ENCODE data around the gene MVK.

The MVK gene

GRCh38 chr12:109559200-109559505, 14.4 kb upstream of the MVK start:
- Histone ChIP-seq H4K20me1 (ENCODE audit: insufficient read depth, low read length) (no peaks in the 10 kb centered on the region), H3K36me3 (ENCODE audit: insufficient read depth, low read length) (peaks cover 19% of the 10 kb centered on the region), H3K9ac (ENCODE audit: low read length) (no peak overlapping the region), H3K27ac (ENCODE audit: low read depth, low read length, poor library complexity, severe bottlenecking) (no peak overlapping the region), H3K4me3 (ENCODE audit: low read depth, low read length, poor library complexity, severe bottlenecking) (no peak overlapping the region), H2AFZ (ENCODE audit: low read length) (no peak overlapping the region), H3K27me3 (ENCODE audit: insufficient read depth, low read length) (no peaks in the 10 kb centered on the region), H3K79me2 (ENCODE audit: insufficient read depth, low read length) (no peaks in the 10 kb centered on the region), H3K4me1 (ENCODE audit: insufficient read depth, low read length, severe bottlenecking) (no peaks in the 10 kb centered on the region), H3K9me3 (ENCODE audit: low read length) (no peaks in the 10 kb centered on the region), H3F3A (ENCODE audit: insufficient read depth, low read length) (no peaks in the 10 kb centered on the region), H3K9me2 (ENCODE audit: low read depth, low read length) (no peaks in the 10 kb centered on the region), H3K4me2 (ENCODE audit: low read length) (no peak overlapping the region)
- TF ChIP-seq CTCF (IDR thresholded peaks at IDR 0.05; ENCODE audit: low read length) (no peak), EZH2 (IDR thresholded peaks at IDR 0.05; ENCODE audit: borderline replicate concordance, low read length) (no peak)

GRCh38 chr12:109559601-109560000, 14.0 kb upstream of the MVK start:
- TF ChIP-seq CTCF (IDR thresholded peaks at IDR 0.05; ENCODE audit: low read length) (no peak), EZH2 (IDR thresholded peaks at IDR 0.05; ENCODE audit: borderline replicate concordance, low read length) (no peak)
- H4K20me1 ChIP-seq (ENCODE audit: insufficient read depth, low read length) = no peaks in the 10 kb centered on the region
- H3K9ac ChIP-seq (ENCODE audit: low read length) = no peak overlapping the region
- H3K4me3 ChIP-seq (ENCODE audit: low read depth, low read length, poor library complexity, severe bottlenecking) = no peak overlapping the region
- H2AFZ ChIP-seq (ENCODE audit: low read length) = no peak overlapping the region
- H3F3A ChIP-seq (ENCODE audit: insufficient read depth, low read length) = no peaks in the 10 kb centered on the region
- H3K4me2 ChIP-seq (ENCODE audit: low read length) = no peak overlapping the region
- no peaks in the 10 kb centered on the region for H3K9me3 ChIP-seq (ENCODE audit: low read length)
- H3K79me2 ChIP-seq (ENCODE audit: insufficient read depth, low read length) = no peaks in the 10 kb centered on the region
- H3K27ac ChIP-seq (ENCODE audit: low read depth, low read length, poor library complexity, severe bottlenecking) = no peak overlapping the region
- H3K27me3 ChIP-seq (ENCODE audit: insufficient read depth, low read length) = no peaks in the 10 kb centered on the region
- H3K36me3 ChIP-seq (ENCODE audit: insufficient read depth, low read length) = peaks cover 19% of the 10 kb centered on the region
- H3K9me2 ChIP-seq (ENCODE audit: low read depth, low read length) = no peaks in the 10 kb centered on the region
- H3K4me1 ChIP-seq (ENCODE audit: insufficient read depth, low read length, severe bottlenecking) = no peaks in the 10 kb centered on the region

- no peak for TF ChIP-seq EZH2 (IDR thresholded peaks at IDR 0.05; ENCODE audit: borderline replicate concordance, low read length)
- Histone ChIP-seq H3K9ac (ENCODE audit: low read length) (no peak overlapping the region), H3K4me2 (ENCODE audit: low read length) (no peak overlapping the region), H2AFZ (ENCODE audit: low read length) (no peak overlapping the region), H3K36me3 (ENCODE audit: insufficient read depth, low read length) (peaks cover 26% of the 10 kb centered on the region), H3K9me2 (ENCODE audit: low read depth, low read length) (no peaks in the 10 kb centered on the region), H3K4me1 (ENCODE audit: insufficient read depth, low read length, severe bottlenecking) (no peaks in the 10 kb centered on the region), H4K20me1 (ENCODE audit: insufficient read depth, low read length) (no peaks in the 10 kb centered on the region), H3K79me2 (ENCODE audit: insufficient read depth, low read length) (no peaks in the 10 kb centered on the region), H3K9me3 (ENCODE audit: low read length) (no peaks in the 10 kb centered on the region), H3K27ac (ENCODE audit: low read depth, low read length, poor library complexity, severe bottlenecking) (no peak overlapping the region), H3K27me3 (ENCODE audit: insufficient read depth, low read length) (no peaks in the 10 kb centered on the region), H3K4me3 (ENCODE audit: low read depth, low read length, poor library complexity, severe bottlenecking) (no peak overlapping the region), H3F3A (ENCODE audit: insufficient read depth, low read length) (no peaks in the 10 kb centered on the region)
Measured at GRCh38 chr12:109560867-109561710, 12.5 kb upstream of the MVK start.

- Histone ChIP-seq H3K79me2 (ENCODE audit: insufficient read depth, low read length) (no peaks in the 10 kb centered on the region), H3K4me2 (ENCODE audit: low read length) (no peak overlapping the region), H3K9me2 (ENCODE audit: low read depth, low read length) (no peaks in the 10 kb centered on the region), H3K4me1 (ENCODE audit: insufficient read depth, low read length, severe bottlenecking) (no peaks in the 10 kb centered on the region), H3K27me3 (ENCODE audit: insufficient read depth, low read length) (no peaks in the 10 kb centered on the region), H3K9ac (ENCODE audit: low read length) (no peak overlapping the region), H3K4me3 (ENCODE audit: low read depth, low read length, poor library complexity, severe bottlenecking) (no peak overlapping the region), H2AFZ (ENCODE audit: low read length) (no peak overlapping the region), H3K9me3 (ENCODE audit: low read length) (no peaks in the 10 kb centered on the region), H4K20me1 (ENCODE audit: insufficient read depth, low read length) (no peaks in the 10 kb centered on the region), H3K27ac (ENCODE audit: low read depth, low read length, poor library complexity, severe bottlenecking) (no peak overlapping the region), H3F3A (ENCODE audit: insufficient read depth, low read length) (no peaks in the 10 kb centered on the region), H3K36me3 (ENCODE audit: insufficient read depth, low read length) (peaks cover 28% of the 10 kb centered on the region)
- TF ChIP-seq CTCF (IDR thresholded peaks at IDR 0.05; ENCODE audit: low read length) = no peak
- no peak for TF ChIP-seq EZH2 (IDR thresholded peaks at IDR 0.05; ENCODE audit: borderline replicate concordance, low read length)
Measured at GRCh38 chr12:109561711-109562030, 11.9 kb upstream of the MVK start.

Data from OCI-LY1 (cell line).